HG03558 (cell line): ENCODE data around the gene BEST3.
A peak's percentile ranks its signal among the peaks of the same experiment; 100 is the strongest.

Experiments used
- ATAC-seq: cut with Tn5 transposase; IDR thresholded peaks from one replicate; pipeline ENCODE4 v1.9.1; 2021; ENCODE audit warnings: moderate number of reproducible peaks; ENCODE audit not compliant: unreplicated experiment; ENCODE audit errors: extremely low read depth

Gene BEST3

GRCh38 chr12:69655616-69656340 is 43.3 kb downstream of the BEST3 start:
- no peak for ATAC-seq

GRCh38 chr12:69653703-69654102 is 45.4 kb downstream of the BEST3 start:
- no peak for ATAC-seq

GRCh38 chr12:69651922-69652321 is 47.2 kb downstream of the BEST3 start:
- ATAC-seq, result no peak

DNA sequence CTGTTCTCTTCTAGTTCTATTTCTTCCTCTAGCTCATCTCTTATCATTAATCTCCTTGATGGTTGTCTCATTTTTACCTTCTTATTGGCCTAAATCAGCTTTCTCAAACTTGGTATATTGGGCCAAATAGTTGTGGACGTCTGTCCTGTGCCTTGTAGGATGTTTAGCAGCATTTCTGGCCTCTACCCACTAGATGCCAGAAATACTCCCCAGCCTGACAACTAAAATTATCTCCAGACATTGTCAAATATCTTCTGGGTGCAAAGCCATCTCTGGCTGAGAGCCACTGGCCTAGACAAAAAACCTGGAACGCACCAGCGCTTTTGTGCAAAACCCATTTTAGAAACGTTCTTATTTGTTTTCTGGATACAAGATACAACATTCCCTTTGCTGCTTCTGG is 49.6 kb downstream of the BEST3 start:
- ATAC-seq, result no peak

- ATAC-seq, result no peak
These were observed 50.6 kb downstream of the BEST3 start for GRCh38 chr12:69648476-69648875.

DNA sequence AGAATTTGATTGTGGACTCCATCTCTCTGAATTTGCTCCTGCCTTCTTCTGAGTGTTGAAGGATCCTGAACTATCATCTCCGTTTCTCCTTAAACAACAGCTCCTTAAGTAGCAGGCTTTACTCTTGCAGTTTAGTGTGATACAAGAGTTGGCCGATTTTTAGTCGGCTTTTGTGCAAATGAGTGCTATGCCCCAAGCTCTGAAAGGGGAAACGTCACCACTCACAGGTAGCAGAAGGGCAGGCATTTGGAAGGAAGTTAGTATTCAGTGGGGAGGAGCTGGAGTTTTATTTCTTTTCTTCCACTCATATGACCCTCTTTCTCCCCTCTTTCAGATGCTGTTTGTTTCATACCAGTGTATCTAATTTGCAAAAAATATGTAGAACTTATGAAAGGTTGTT is 51.9 kb downstream of the BEST3 start:
- ATAC-seq, result no peak

DNA sequence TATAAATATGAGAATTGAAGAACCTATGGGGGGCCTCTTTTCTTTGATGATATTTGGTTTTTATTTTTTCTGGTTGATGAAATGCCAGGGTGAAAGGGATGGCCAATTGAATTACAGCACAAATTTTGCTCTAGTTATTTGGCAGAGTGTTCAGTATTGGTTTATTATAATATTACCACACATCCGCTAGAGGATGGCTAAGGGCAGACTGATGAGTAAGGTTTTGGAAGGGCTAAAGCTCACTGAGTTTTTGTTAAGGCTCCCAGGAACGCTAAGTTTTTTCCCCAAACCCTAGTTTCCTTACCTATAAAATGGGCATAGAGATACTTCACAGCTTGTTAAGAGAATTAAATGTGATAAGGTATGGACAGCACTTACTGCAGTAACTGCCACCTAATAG is 54.1 kb downstream of the BEST3 start:
- ATAC-seq, result no peak

GRCh38 chr12:69644511-69644910 is 54.6 kb downstream of the BEST3 start:
- no peak for ATAC-seq

GRCh38 chr12:69642531-69642930 is 56.6 kb downstream of the BEST3 start:
- ATAC-seq, result no peak

- ATAC-seq, result no peak
These were observed 57.6 kb downstream of the BEST3 start for GRCh38 chr12:69641546-69641945.

GRCh38 chr12:69639400-69640016 is 59.6 kb downstream of the BEST3 start:
- peak; percentile 67 for ATAC-seq

GRCh38 chr12:69633061-69633460 is 66.0 kb downstream of the BEST3 start:
- no peak for ATAC-seq

DNA sequence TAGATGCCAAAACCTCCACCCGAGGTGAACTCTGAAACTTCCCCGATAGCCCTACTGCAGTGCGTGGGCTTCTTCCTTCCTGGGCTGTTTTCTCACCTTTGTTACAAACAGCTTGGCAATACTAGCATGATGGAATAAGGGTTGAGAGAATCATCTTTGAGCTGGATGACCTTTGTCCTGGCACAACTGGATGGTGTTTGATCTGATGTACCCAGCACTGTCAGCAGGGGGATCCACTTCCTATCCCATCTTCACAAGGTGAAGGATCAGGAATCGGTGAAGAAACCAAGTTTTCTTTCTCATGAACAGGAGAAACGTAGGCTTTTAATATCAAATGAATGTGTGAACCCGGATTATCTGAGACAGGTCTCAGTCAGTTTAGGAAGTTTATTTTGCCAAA is 68.9 kb downstream of the BEST3 start:
- ATAC-seq, result no peak

DNA sequence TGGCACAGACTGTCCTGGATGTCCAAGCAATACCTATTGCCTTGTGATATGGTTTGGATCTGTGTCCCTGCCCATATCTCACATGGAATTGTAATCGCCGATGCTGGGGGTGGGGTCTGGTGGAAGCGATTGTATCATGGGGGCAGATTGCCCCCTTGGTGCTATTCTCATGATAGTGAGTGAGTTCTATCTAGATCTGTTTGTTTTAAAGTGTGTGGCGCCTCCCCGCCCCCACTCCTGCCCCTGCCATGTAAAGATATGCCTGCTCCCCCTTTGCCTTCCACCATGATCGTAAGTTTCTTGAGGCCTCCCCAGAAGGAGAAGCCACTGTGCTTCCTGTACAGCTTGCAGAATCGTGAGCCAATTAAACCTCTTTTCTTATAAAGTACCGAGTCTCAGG is 71.6 kb downstream of the BEST3 start:
- ATAC-seq, result no peak

DNA sequence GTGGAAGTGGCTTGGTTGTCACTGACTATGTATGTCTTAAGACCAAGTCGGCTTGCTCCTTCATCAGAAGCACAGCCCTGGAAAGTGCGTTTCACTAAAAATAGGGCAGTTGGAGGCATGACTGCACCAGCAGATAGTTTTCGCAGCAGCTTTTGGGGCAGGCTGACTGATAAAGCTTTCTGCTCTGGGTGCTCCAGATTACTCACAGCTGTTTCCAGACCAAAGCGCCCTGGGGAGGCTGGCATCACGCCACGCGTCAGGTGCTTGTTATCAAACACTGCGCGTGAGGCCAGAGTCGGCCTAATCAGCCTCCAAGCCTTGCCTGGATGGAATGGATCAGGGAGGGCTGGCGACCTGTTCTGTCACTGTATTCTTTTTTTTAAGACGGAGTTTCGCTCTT is 75.1 kb downstream of the BEST3 start:
- no peak for ATAC-seq

GRCh38 chr12:69621551-69621950 is 77.6 kb downstream of the BEST3 start:
- ATAC-seq, result no peak

GRCh38 chr12:69620921-69621320 is 78.2 kb downstream of the BEST3 start:
- no peak for ATAC-seq

DNA sequence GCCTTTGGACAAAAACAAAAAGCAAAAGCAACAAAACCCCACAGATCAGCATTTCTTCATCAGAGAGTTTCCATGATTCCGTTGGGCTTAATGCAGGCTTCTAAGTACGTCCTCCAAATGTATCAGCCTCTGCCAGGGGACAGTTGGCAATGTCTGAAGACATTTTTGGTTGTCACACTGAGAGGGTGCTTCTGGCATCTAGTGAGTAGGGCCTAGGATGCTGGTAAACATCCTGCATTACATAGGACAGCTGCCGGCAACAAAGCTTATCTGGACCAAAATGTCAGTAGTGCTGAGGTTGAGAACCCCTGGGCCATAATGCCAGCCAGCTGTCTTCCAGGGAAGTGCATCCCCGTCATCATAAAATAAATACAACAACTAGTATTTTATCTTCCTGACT is 79.0 kb downstream of the BEST3 start:
- ATAC-seq, result no peak

- ATAC-seq, result no peak
These were observed 80.1 kb downstream of the BEST3 start for GRCh38 chr12:69619050-69619449.

- ATAC-seq, result no peak
These were observed 83.1 kb downstream of the BEST3 start for GRCh38 chr12:69616025-69616424.

- ATAC-seq, result no peak
These were observed 85.8 kb downstream of the BEST3 start for GRCh38 chr12:69613351-69613750.

DNA sequence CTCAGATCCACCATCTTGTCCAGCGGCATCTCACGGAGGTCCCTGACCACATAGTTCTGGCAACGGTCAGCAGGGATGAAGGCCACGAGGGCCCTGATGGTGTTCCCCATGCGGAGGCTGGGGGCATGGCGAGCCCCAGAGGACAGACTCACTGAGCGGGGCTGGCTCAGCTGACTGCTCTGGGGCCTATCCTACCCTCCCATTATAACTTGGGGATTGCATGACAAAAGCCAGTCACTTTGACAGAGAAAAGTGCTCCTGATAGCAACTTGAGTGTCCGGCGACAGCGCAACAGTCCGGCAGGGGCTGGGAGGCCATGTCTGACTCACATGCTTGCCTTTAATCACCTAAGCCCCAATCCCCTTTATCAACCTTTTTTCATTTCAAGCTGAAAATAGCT is 88.4 kb downstream of the BEST3 start, which contains the start of gene LRRC10:
LRRC10 (minus strand) TSS at position 179 of the 400 bp plus-strand sequence; CDS start at position 110, 69 bp downstream.
- no peak for ATAC-seq
